ENCODE results near the gene GPR35. TPM values are rescaled to one million over a fixed set of nuclear protein-coding genes. Genes with fewer than 3 reads are reported as not detected.

Gene GPR35
- polyA plus RNA-seq, 4 donors = 1.5 to 1.9 (median 1.6) TPM

Other genes starting within 250 kb of the GPR35 start
- gene GPC1, start 189.8 kb upstream of the GPR35 start, polyA plus RNA-seq (ENCODE audit: insufficient read length in 4 of 4) = 10 to 100 TPM; 27.8 to 46.3 (median 33.4) TPM
- gene ANKMY1, start 67.5 kb upstream of the GPR35 start, polyA plus RNA-seq (ENCODE audit: insufficient read length in 4 of 4) = 10 to 100 TPM in 3 of 4 donors, 1 to 10 TPM in 1; 9.6 to 14.5 (median 10.9) TPM
- gene DUSP28, start 65.1 kb upstream of the GPR35 start, polyA plus RNA-seq (ENCODE audit: insufficient read length in 4 of 4) = 1 to 10 TPM; 6.3 to 9.6 (median 8.1) TPM
- 10 to 100 TPM; 26.2 to 38.7 (median 28.3) TPM for gene RNPEPL1, start 57.0 kb upstream of the GPR35 start, polyA plus RNA-seq (ENCODE audit: insufficient read length in 4 of 4)
- gene CAPN10, start 38.7 kb upstream of the GPR35 start, polyA plus RNA-seq (ENCODE audit: insufficient read length in 4 of 4) = 10 to 100 TPM; 21.3 to 33.1 (median 21.7) TPM
- gene AQP12B, start 57.4 kb downstream of the GPR35 start, polyA plus RNA-seq (ENCODE audit: insufficient read length in 4 of 4) = 1 to 10 TPM in 2 of 4 donors, under 1 TPM in 2; 0.18 to 1.5 (median 0.70) TPM
- 1 to 10 TPM in 2 of 4 donors, under 1 TPM in 1, not detected in 1; 0.97 to 1.6 (median 1.0) TPM for gene AQP12A, start 66.4 kb downstream of the GPR35 start, polyA plus RNA-seq (ENCODE audit: insufficient read length in 4 of 4)
- gene KIF1A, start 194.7 kb downstream of the GPR35 start, polyA plus RNA-seq (ENCODE audit: insufficient read length in 4 of 4) = 10 to 100 TPM in 3 of 4 donors, 1 to 10 TPM in 1; 9.8 to 13.9 (median 11.5) TPM
- under 1 TPM in 3 of 4 donors, not detected in 1; 0.10 to 0.21 (median 0.16) TPM for gene AGXT, start 243.3 kb downstream of the GPR35 start, polyA plus RNA-seq (ENCODE audit: insufficient read length in 4 of 4)